Inferior parietal cortex (tissue), 1 donor: ENCODE measurements around the gene SCAMP3.

Experiments
- DNase-seq: peaks from one replicate; pipeline ENCODE4 v3.0.0-alpha.2; 2016; ENCODE audit errors: extremely low spot score

Gene SCAMP3

GRCh38 chr1:155285631-155286044 lies 23.5 kb upstream of the SCAMP3 start:
- DNase-seq: no peak

- no peak for DNase-seq
These were observed 22.9 kb upstream of the SCAMP3 start for GRCh38 chr1:155285063-155285462.

- no peak for DNase-seq
These were observed 22.3 kb upstream of the SCAMP3 start for GRCh38 chr1:155284476-155284875.

GRCh38 chr1:155282488-155283091 lies 20.4 kb upstream of the SCAMP3 start:
- no peak for DNase-seq

GRCh38 chr1:155279268-155279667 lies 17.1 kb upstream of the SCAMP3 start:
- no peak for DNase-seq

GRCh38 chr1:155278689-155279160 lies 16.6 kb upstream of the SCAMP3 start:
- DNase-seq: peak; percentile 13

- DNase-seq: no peak
These were observed 15.9 kb upstream of the SCAMP3 start for GRCh38 chr1:155277902-155278688.

- peak; percentile 97 for DNase-seq
These were observed 15.1 kb upstream of the SCAMP3 start, which contains the start of gene HCN3 for GRCh38 chr1:155277070-155277901. Gene HCN3 (plus strand): TSS chr1:155277463. CDS start chr1:155277591, 128 bp downstream.

- DNase-seq: peak; percentile 93
These were observed 11.4 kb upstream of the SCAMP3 start, which contains the start of gene CLK2 for GRCh38 chr1:155273343-155274245. Gene CLK2 (minus strand): TSS chr1:155273504. CDS start chr1:155270977, 2,527 bp downstream.

- DNase-seq: no peak
These were observed 10.5 kb upstream of the SCAMP3 start for GRCh38 chr1:155272466-155273342.

- DNase-seq: no peak
These were observed 7.2 kb upstream of the SCAMP3 start for GRCh38 chr1:155269381-155269780.

- DNase-seq: no peak
These were observed 6.5 kb upstream of the SCAMP3 start for GRCh38 chr1:155268630-155269029.

- DNase-seq: no peak
These were observed 5.2 kb upstream of the SCAMP3 start for GRCh38 chr1:155267373-155267772.

GRCh38 chr1:155266553-155266952 lies 4.4 kb upstream of the SCAMP3 start:
- DNase-seq: no peak

GRCh38 chr1:155263067-155263466 lies 907 bp upstream of the SCAMP3 start:
- DNase-seq: no peak

- DNase-seq: no peak
These were observed 688 bp downstream of the SCAMP3 start for GRCh38 chr1:155261493-155261851.

- no peak for DNase-seq
These were observed 1.9 kb downstream of the SCAMP3 start for GRCh38 chr1:155260276-155260675.

- no peak for DNase-seq
These were observed 5.9 kb downstream of the SCAMP3 start for GRCh38 chr1:155256058-155256852.
